ENCODE results near the gene UQCRC2.
"Not testable (repeated sequence)": the region's sequence is repeated elsewhere in the genome, so short reads cannot be mapped to it uniquely, and the experiment has no call there.

UQCRC2 gene

GRCh38 chr16:22013486-22013885 is 60.3 kb downstream of the UQCRC2 start:
- DNase-seq = no peak

GRCh38 chr16:22014271-22014873 is 61.2 kb downstream of the UQCRC2 start:
- no peak for DNase-seq

GRCh38 chr16:22016927-22017326 is 63.8 kb downstream of the UQCRC2 start:
- no peak for DNase-seq

- no peak for DNase-seq
Observed at GRCh38 chr16:22018559-22018958, 65.4 kb downstream of the UQCRC2 start.

- DNase-seq = no peak
Observed at GRCh38 chr16:22022151-22022550, 69.0 kb downstream of the UQCRC2 start.

GRCh38 chr16:22023505-22023904 is 70.3 kb downstream of the UQCRC2 start:
- DNase-seq = no peak

- DNase-seq = not testable (repeated sequence)
Observed at GRCh38 chr16:22024785-22025184, 71.6 kb downstream of the UQCRC2 start.

GRCh38 chr16:22027633-22028032 is 74.5 kb downstream of the UQCRC2 start:
- DNase-seq = no peak

GRCh38 chr16:22029632-22030031 is 76.5 kb downstream of the UQCRC2 start:
- no peak for DNase-seq

- no peak for DNase-seq
Observed at GRCh38 chr16:22030087-22030812, 77.1 kb downstream of the UQCRC2 start.

GRCh38 chr16:22031483-22032083 is 78.4 kb downstream of the UQCRC2 start:
- DNase-seq = no peak
